GM12878 (cell line): ENCODE data around the gene P3H1. TPM values are rescaled to one million over a fixed set of nuclear protein-coding genes. Genes with fewer than 3 reads are reported as not detected.

Experiments used
- ATAC-seq: fragments of 200-7000 bp; cut with Tn5 transposase; 3 replicates; pipeline ENCODE4 v1.9.1; 2020; ENCODE audit warnings: mild to moderate bottlenecking, moderate library complexity
- BruUV-seq: library from RNA; stranded (reverse); fragments of 400-500 nt; replicated peaks from 2 replicates; lab custom pipeline; 2021; lab: Mats Ljungman, UMichigan
- CTCF ChIA-PET: fragments of 300-600 bp; sonication (Branson Sonifier 250); formaldehyde crosslinking; extraction: SDS; loops from one replicate; lab custom pipeline; 2021; ENCODE audit warnings: inconsistent platforms; lab: Yijun Ruan, JAX
- POLR2A ChIA-PET: fragments of 350-600 bp; formaldehyde crosslinking; extraction: SDS; loops from one replicate; lab custom pipeline; 2021; ENCODE audit warnings: inconsistent platforms; lab: Charles Lee
- RAD21 ChIA-PET: fragments of 300-600 bp; sonication (Branson Sonifier 250); formaldehyde crosslinking; loops from one replicate; lab custom pipeline; 2023; ENCODE audit warnings: antibody characterized with exemption; ENCODE audit not compliant: unreplicated experiment; lab: Charles Lee
- SMC1A ChIA-PET: fragments of 300-600 bp; sonication (Branson Sonifier 250); formaldehyde crosslinking; loops from one replicate; lab custom pipeline; 2023; ENCODE audit not compliant: unreplicated experiment, uncharacterized antibody; lab: Charles Lee
- DNase-seq: peaks from one replicate; pipeline ENCODE4 v3.0.0-alpha.2; 2011; ENCODE audit warnings: low read depth, low spot score
- FAIRE-seq: peaks from 3 replicates; lab custom pipeline; 2011; peaks lifted over from hg19 to GRCh38; lab: Jason Lieb, UNC
- H2AFZ ChIP-seq: 2 replicates; pipeline ENCODE4 v1.6.0; 2011; ENCODE audit warnings: low read depth, low read length, control low read depth; ENCODE audit not compliant: control insufficient read depth
- H3K27ac ChIP-seq: 2 replicates; pipeline ENCODE4 v1.5.1; 2011; ENCODE audit warnings: control low read depth; ENCODE audit not compliant: control insufficient read depth, insufficient read depth
- H3K27me3 ChIP-seq, 2 experiments: replicated peaks in 1 of 2; 2 replicates each; pipeline versions ENCODE4 v1.6.0 to v1.6.1; 2011; ENCODE audit warnings: low read length in 1 of 2; ENCODE audit not compliant: control insufficient read depth in 2 of 2, insufficient read depth in 2 of 2
- H3K36me3 ChIP-seq, 2 experiments: 2 replicates each; pipeline ENCODE4 v1.5.1; 2011; ENCODE audit warnings: low read length in 1 of 2; ENCODE audit not compliant: control insufficient read depth in 2 of 2, insufficient read depth in 2 of 2
- H3K4me1 ChIP-seq: 2 replicates; pipeline ENCODE4 v1.6.1; 2011; ENCODE audit warnings: mild to moderate bottlenecking, low read length, moderate library complexity, mixed read lengths; ENCODE audit not compliant: control insufficient read depth, insufficient read depth
- H3K4me2 ChIP-seq: 2 replicates; pipeline ENCODE4 v1.6.0; 2011; ENCODE audit warnings: control low read depth; ENCODE audit not compliant: control insufficient read depth, insufficient read depth
- H3K4me3 ChIP-seq: fragments of 200-600 bp; sonication (generic); 2 replicates; pipeline ENCODE4 v1.5.1; 2016
- H3K79me2 ChIP-seq: 2 replicates; pipeline ENCODE4 v1.6.0; 2011; ENCODE audit warnings: low read length; ENCODE audit not compliant: control insufficient read depth, insufficient read depth
- H3K9ac ChIP-seq: 2 replicates; pipeline ENCODE4 v1.8.0; 2011; ENCODE audit warnings: low read length, control low read depth, mixed read lengths; ENCODE audit not compliant: control insufficient read depth, insufficient read depth
- H3K9me3 ChIP-seq: replicated peaks from 3 replicates; pipeline ENCODE4 v1.5.1; 2011; ENCODE audit warnings: mild to moderate bottlenecking, low read length; ENCODE audit not compliant: control insufficient read depth, insufficient read depth
- H4K20me1 ChIP-seq: 2 replicates; pipeline ENCODE4 v1.6.0; 2011; ENCODE audit not compliant: control insufficient read depth, insufficient read depth
- DPF2 ChIP-seq: fragments of 450-650 bp; IDR thresholded peaks from 2 replicates; pipeline ENCODE4 v1.6.1; 2017; ENCODE audit warnings: mild to moderate bottlenecking
- GATAD2B ChIP-seq: fragments of 450-650 bp; conservative IDR thresholded peaks from 2 replicates; pipeline ENCODE4 v1.6.1; 2017; ENCODE audit warnings: low read depth, mild to moderate bottlenecking, moderate library complexity
- LARP7 ChIP-seq: fragments of 450-650 bp; IDR thresholded peaks from 2 replicates; pipeline ENCODE4 v1.6.1; 2017; ENCODE audit warnings: mild to moderate bottlenecking
- PML ChIP-seq: IDR thresholded peaks from 2 replicates; pipeline ENCODE4 v1.6.1; 2012; ENCODE audit warnings: low read length, inconsistent platforms
- RAD21 ChIP-seq: IDR thresholded peaks from 2 replicates; pipeline ENCODE4 v1.6.1; 2011; ENCODE audit warnings: mild to moderate bottlenecking, low read depth, low read length, moderate library complexity; ENCODE audit not compliant: insufficient read depth
- TARDBP ChIP-seq: IDR thresholded peaks from 2 replicates; pipeline ENCODE4 v1.6.1; 2016; ENCODE audit warnings: borderline replicate concordance
- WGBS: methylation state at CpG from one replicate; pipeline ENCODE4 v1.1.6; 2016; ENCODE audit warnings: low lambda C conversion rate; ENCODE audit not compliant: insufficient replicate concordance, insufficient coverage; ENCODE audit errors: missing lambda C conversion rate; 5-methylcytosine and 5-hydroxymethylcytosine counted together
- in situ Hi-C: fragments of 300-500 bp; cut with MboI; formaldehyde crosslinking; loops from 9 replicates; pipeline ENCODE4 v1.14.3; 2018; ENCODE audit warnings: mixed read lengths
- intact Hi-C: fragments of 100-400 bp; cut with micrococcal nuclease; formaldehyde crosslinking; loops from one replicate; pipeline ENCODE4 v1.14.2; 2022; ENCODE audit not compliant: unreplicated experiment
- polyA plus RNA-seq, 11 experiments: library from polyadenylated mRNA; depleted of rRNA in 4 of 11; unstranded in 6 of 11; stranded (reverse) in 5 of 11; fragments of >200 nt; fragmentation: Nextera tagmentation in 4 of 11; fragmentation: Illumina TruSeq in 1 of 11; extraction: Ambion mirVana in 4 of 11; extraction: Trizol in 1 of 11; gene quantifications; 1 replicate in 1 of 11; 2 replicates in 10 of 11; pipeline versions ENCODE4 v1.2.1 to v1.2.3, GENCODE V29; 2011 to 2016; ENCODE audit warnings: inconsistent platforms in 2 of 11, missing spikeins in 2 of 11, low read depth in 1 of 11
- total RNA-seq, 4 experiments: library from RNA; depleted of rRNA in 3 of 4; stranded (reverse); fragments of >200 nt in 3 of 4; fragmentation: Illumina TruSeq in 1 of 4; extraction: Trizol in 1 of 4; gene quantifications; 2 replicates each; pipeline versions ENCODE4 v1.2.1 to v1.2.3, GENCODE V29; 2013 to 2021
- TF ChIP-seq, protein P1 (sequence below): fragments of 450-650 bp; conservative IDR thresholded peaks from 2 replicates; pipeline ENCODE4 v1.6.1; 2017; ENCODE audit warnings: mild to moderate bottlenecking, moderate library complexity
- TF ChIP-seq, protein P2 (sequence below): fragments of 450-650 bp; IDR thresholded peaks from 2 replicates; pipeline ENCODE4 v1.6.1; 2018; ENCODE audit warnings: mild to moderate bottlenecking, low read depth, moderate library complexity; ENCODE audit not compliant: partially characterized antibody

The P3H1 gene
- total and polyA plus RNA-seq, 10 of the 15 experiments (the other 5 are each of a cell fraction or from before 2014, with no cell fraction given): 0.72 to 42.4 (median 26.0) TPM

DNA sequence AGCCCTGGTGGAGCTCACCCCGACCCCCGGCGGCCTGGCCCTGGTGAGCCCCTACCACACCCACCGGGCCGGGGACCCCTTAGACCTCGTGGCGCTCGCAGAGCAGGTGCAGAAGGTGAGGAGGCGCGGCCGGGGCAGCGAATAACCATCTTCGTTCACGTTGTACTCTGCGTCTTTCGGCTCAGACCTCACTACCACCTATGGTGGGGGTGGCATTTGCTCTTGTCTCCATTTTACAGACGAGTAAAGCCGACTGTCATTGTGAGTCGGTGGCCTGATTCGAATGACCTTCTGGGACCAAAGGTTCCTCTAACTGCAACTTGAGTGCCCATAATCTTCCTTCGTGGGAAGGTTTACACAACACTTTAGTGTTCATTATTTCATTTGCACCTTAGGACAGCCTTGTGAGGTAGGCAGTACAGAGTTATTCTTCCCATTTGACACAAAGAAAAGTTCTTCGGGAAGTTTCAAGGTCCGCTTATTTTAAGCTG is 727 bp upstream of the P3H1 start:
- Histone ChIP-seq H3K4me2 (peak overlapping the region; percentile 90), H3K9me3 (no peaks in the 10 kb centered on the region), H3K4me3 (peak overlapping the region; percentile 84), H3K27ac (peak overlapping the region; percentile 84), H3K79me2 (peaks cover 64% of the 10 kb centered on the region), H4K20me1 (no peaks in the 10 kb centered on the region), H3K9ac (peak overlapping the region; percentile 84), H2AFZ (peak overlapping the region; percentile 86), H3K27me3 (no peaks in the 10 kb centered on the region), H3K36me3 (0 out of 4 replicates have a peak, but pooled peaks cover 0 to 6% of the 10 kb centered on the region in 2 experiments), H3K4me1 (peaks cover 4% of the 10 kb centered on the region; the same call in 1 of the 2 replicates)
- BruUV-seq: no TSS peak
- peak; percentile 43 for ATAC-seq
- ChIA-PET CTCF (interaction anchor here (0.6 to 6.5 kb wide), 15 partner anchors 9 to 306 kb away, joined by 3 to 28 read pairs (median 4); partner anchors contain the start of gene ZNF691), POLR2A (interaction anchor here (0.6 to 3.8 kb wide), 25 partner anchors 9 to 885 kb away, joined by 3 to 53 read pairs (median 4); partner anchors contain the start of genes CFAP57, EBNA1BP2, ERMAP and KDM4A), SMC1A (interaction anchor here (0.8 to 4.0 kb wide), 13 partner anchors 9 to 306 kb away, joined by 3 to 21 read pairs (median 4); partner anchors contain the start of genes PPIH, YBX1 and ZNF691), RAD21 (interaction anchor here (1.0 to 4.3 kb wide), 12 partner anchors 11 to 423 kb away, joined by 3 to 25 read pairs (median 6); partner anchors contain the start of genes CCDC30, ERMAP, PPIH and SVBP)
- peak; percentile 79 for TF ChIP-seq LARP7
- TF ChIP-seq DPF2: 0 out of 2 replicates have a peak, but pooled peaks have one; percentile 23
- 0 out of 2 replicates have a peak, but pooled peaks have one; percentile 7 for TF ChIP-seq TARDBP
- TF ChIP-seq, protein P1, sequence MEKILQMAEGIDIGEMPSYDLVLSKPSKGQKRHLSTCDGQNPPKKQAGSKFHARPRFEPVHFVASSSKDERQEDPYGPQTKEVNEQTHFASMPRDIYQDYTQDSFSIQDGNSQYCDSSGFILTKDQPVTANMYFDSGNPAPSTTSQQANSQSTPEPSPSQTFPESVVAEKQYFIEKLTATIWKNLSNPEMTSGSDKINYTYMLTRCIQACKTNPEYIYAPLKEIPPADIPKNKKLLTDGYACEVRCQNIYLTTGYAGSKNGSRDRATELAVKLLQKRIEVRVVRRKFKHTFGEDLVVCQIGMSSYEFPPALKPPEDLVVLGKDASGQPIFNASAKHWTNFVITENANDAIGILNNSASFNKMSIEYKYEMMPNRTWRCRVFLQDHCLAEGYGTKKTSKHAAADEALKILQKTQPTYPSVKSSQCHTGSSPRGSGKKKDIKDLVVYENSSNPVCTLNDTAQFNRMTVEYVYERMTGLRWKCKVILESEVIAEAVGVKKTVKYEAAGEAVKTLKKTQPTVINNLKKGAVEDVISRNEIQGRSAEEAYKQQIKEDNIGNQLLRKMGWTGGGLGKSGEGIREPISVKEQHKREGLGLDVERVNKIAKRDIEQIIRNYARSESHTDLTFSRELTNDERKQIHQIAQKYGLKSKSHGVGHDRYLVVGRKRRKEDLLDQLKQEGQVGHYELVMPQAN: peak; percentile 71; the same call in 1 of the 2 replicates
- TF ChIP-seq, protein P2, sequence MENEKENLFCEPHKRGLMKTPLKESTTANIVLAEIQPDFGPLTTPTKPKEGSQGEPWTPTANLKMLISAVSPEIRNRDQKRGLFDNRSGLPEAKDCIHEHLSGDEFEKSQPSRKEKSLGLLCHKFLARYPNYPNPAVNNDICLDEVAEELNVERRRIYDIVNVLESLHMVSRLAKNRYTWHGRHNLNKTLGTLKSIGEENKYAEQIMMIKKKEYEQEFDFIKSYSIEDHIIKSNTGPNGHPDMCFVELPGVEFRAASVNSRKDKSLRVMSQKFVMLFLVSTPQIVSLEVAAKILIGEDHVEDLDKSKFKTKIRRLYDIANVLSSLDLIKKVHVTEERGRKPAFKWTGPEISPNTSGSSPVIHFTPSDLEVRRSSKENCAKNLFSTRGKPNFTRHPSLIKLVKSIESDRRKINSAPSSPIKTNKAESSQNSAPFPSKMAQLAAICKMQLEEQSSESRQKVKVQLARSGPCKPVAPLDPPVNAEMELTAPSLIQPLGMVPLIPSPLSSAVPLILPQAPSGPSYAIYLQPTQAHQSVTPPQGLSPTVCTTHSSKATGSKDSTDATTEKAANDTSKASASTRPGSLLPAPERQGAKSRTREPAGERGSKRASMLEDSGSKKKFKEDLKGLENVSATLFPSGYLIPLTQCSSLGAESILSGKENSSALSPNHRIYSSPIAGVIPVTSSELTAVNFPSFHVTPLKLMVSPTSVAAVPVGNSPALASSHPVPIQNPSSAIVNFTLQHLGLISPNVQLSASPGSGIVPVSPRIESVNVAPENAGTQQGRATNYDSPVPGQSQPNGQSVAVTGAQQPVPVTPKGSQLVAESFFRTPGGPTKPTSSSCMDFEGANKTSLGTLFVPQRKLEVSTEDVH: no peak
- 0 out of 2 replicates have a peak, but pooled peaks have one; percentile 14 for TF ChIP-seq PML
- TF ChIP-seq GATAD2B: peak; percentile 66; the same call in 1 of the 2 replicates
- TF ChIP-seq RAD21: no peak
- FAIRE-seq: no peak
- 6% methylated on average over 15 of the region's 23 CpGs for WGBS
- in situ Hi-C loops: no loop called here
- intact Hi-C loops: loop anchor here (2.0 to 5.0 kb wide), 3 partner anchors 49 to 85 kb away; partner anchors contain the start of genes ERMAP, SVBP, YBX1 and ZNF691
- no peak for DNase-seq
